HL-60 (cell line): ENCODE results near the gene MYOG.

Experiments used
- CTCF ChIP-seq: IDR thresholded peaks from one replicate; pipeline ENCODE4 v1.5.1; 2011; ENCODE audit warnings: low read length, control low read depth, inconsistent platforms; ENCODE audit not compliant: insufficient read depth
- GABPA ChIP-seq: IDR thresholded peaks from 2 replicates; pipeline ENCODE4 v1.6.1; 2012; ENCODE audit warnings: low read depth
- POLR2AphosphoS5 ChIP-seq: IDR thresholded peaks from 2 replicates; pipeline ENCODE4 v1.6.1; 2012; ENCODE audit warnings: low read depth
- REST ChIP-seq: IDR thresholded peaks from 2 replicates; pipeline ENCODE4 v1.6.1; 2012; ENCODE audit warnings: low read depth; ENCODE audit not compliant: insufficient replicate concordance
- SPI1 ChIP-seq: IDR thresholded peaks from 2 replicates; pipeline ENCODE4 v1.6.1; 2012; ENCODE audit warnings: low read depth, mild to moderate bottlenecking, borderline replicate concordance

- TF ChIP-seq POLR2AphosphoS5 (no peak), CTCF (no peak), SPI1 (no peak), REST (no peak), GABPA (no peak)
These were observed 52.5 kb downstream of the MYOG start for GRCh38 chr1:203033287-203033686.
